Keratinocyte (primary cell): ENCODE results near the gene VCAN. TPM values are rescaled to one million over a fixed set of nuclear protein-coding genes. Genes with fewer than 3 reads are reported as not detected.

Experiments
- DNase-seq: peaks from one replicate; pipeline ENCODE4 v3.0.0-alpha.2; 2011; ENCODE audit warnings: low read depth, missing footprints, low spot score
- FAIRE-seq: peaks from 2 replicates; lab custom pipeline; 2011; peaks lifted over from hg19 to GRCh38; lab: Jason Lieb, UNC
- H2AFZ ChIP-seq: 2 replicates; pipeline ENCODE4 v1.6.0; 2012; ENCODE audit warnings: low read length, control low read depth, inconsistent platforms; ENCODE audit not compliant: control insufficient read depth
- H3K27ac ChIP-seq: 2 replicates; pipeline ENCODE4 v1.5.1; 2011; ENCODE audit warnings: low read length; ENCODE audit not compliant: control insufficient read depth, insufficient read depth
- H3K27me3 ChIP-seq: 3 replicates; pipeline ENCODE4 v1.6.0; 2011; ENCODE audit warnings: low read length; ENCODE audit not compliant: control insufficient read depth, insufficient read depth; ENCODE audit errors: extremely low read depth
- H3K36me3 ChIP-seq, 2 experiments: 2 replicates in 1 of 2; 3 replicates in 1 of 2; pipeline ENCODE4 v1.5.1; 2011; ENCODE audit warnings: low read length in 2 of 2, mild to moderate bottlenecking in 1 of 2; ENCODE audit not compliant: control insufficient read depth in 2 of 2, insufficient read depth in 2 of 2; ENCODE audit errors: extremely low read depth in 1 of 2
- H3K4me1 ChIP-seq: 3 replicates; pipeline ENCODE4 v1.5.1; 2011; ENCODE audit warnings: low read length; ENCODE audit not compliant: control insufficient read depth, insufficient read depth; ENCODE audit errors: extremely low read depth
- H3K4me2 ChIP-seq: 3 replicates; pipeline ENCODE4 v1.6.0; 2011; ENCODE audit warnings: low read depth, low read length; ENCODE audit not compliant: control insufficient read depth, insufficient read depth; ENCODE audit errors: extremely low read depth
- H3K4me3 ChIP-seq, 3 experiments: fragments of 200-600 bp in 1 of 3; sonication (generic) in 1 of 3; 2 replicates in 2 of 3; 3 replicates in 1 of 3; pipeline ENCODE4 v1.5.1; 2011 to 2016; ENCODE audit warnings: low read length in 3 of 3, mild to moderate bottlenecking in 3 of 3, control low read depth in 2 of 3, inconsistent platforms in 1 of 3, low read depth in 1 of 3, mixed read lengths in 1 of 3, mixed run types in 1 of 3, moderate library complexity in 1 of 3; ENCODE audit not compliant: control insufficient read depth in 2 of 3, insufficient read depth in 2 of 3; ENCODE audit errors: extremely low read depth in 1 of 3
- H3K79me2 ChIP-seq: 2 replicates; pipeline ENCODE4 v1.6.0; 2012; ENCODE audit warnings: low read length; ENCODE audit not compliant: control insufficient read depth, insufficient read depth
- H3K9ac ChIP-seq: 3 replicates; pipeline ENCODE4 v1.6.0; 2011; ENCODE audit warnings: low read length; ENCODE audit not compliant: control insufficient read depth, insufficient read depth; ENCODE audit errors: extremely low read depth
- H3K9me1 ChIP-seq: 3 replicates; pipeline ENCODE4 v1.6.0; 2011; ENCODE audit warnings: low read length; ENCODE audit not compliant: control insufficient read depth, insufficient read depth; ENCODE audit errors: extremely low read depth
- H3K9me3 ChIP-seq: 2 replicates; pipeline ENCODE4 v1.5.1; 2012; ENCODE audit warnings: low read depth, low read length; ENCODE audit not compliant: control insufficient read depth
- H4K20me1 ChIP-seq: 3 replicates; pipeline ENCODE4 v1.6.0; 2011; ENCODE audit warnings: low read length; ENCODE audit not compliant: control insufficient read depth, insufficient read depth; ENCODE audit errors: extremely low read depth
- CTCF ChIP-seq, 3 experiments: IDR thresholded peaks in 1 of 3; conservative IDR thresholded peaks in 1 of 3; optimal IDR thresholded peaks in 1 of 3; 2 replicates in 2 of 3; 3 replicates in 1 of 3; pipeline versions ENCODE3 to v1.5.1; 2011; ENCODE audit warnings: low read length in 3 of 3, mild to moderate bottlenecking in 3 of 3, moderate library complexity in 2 of 3, control low read depth in 1 of 3, inconsistent platforms in 1 of 3; ENCODE audit not compliant: insufficient read depth in 2 of 3; ENCODE audit errors: extremely low read depth in 1 of 3
- EZH2 ChIP-seq: IDR thresholded peaks from one replicate; pipeline ENCODE4 v1.6.1; 2012; ENCODE audit warnings: inconsistent platforms, mild to moderate bottlenecking, low read length, moderate library complexity
- dilution Hi-C: fragments of 300-500 bp; cut with MboI; formaldehyde crosslinking; loops from one replicate; pipeline ENCODE4 v1.7.0; 2020; ENCODE audit warnings: low sequenced_read_pairs; ENCODE audit not compliant: extremely low pct_ligation_motif_present
- polyA plus RNA-seq, 5 experiments: library from polyadenylated mRNA; depleted of rRNA in 3 of 5; stranded (reverse) in 3 of 5; stranded (forward) in 1 of 5; unstranded in 1 of 5; fragments of >200 nt; gene quantifications; 1 replicate in 1 of 5; 2 replicates in 3 of 5; 3 replicates in 1 of 5; pipeline versions ENCODE4 v1.2.1 to v1.2.3, GENCODE V29; 2011 to 2012; ENCODE audit warnings: missing spikeins in 2 of 5, low read depth in 1 of 5, low replicate concordance in 1 of 5

Gene VCAN
- polyA plus RNA-seq, 1 donor (not counting 4 experiments of a cell fraction or from before 2014, with no cell fraction given): 1.9 TPM

- no peak overlapping the region for H3K27ac ChIP-seq
Observed at GRCh38 chr5:83450183-83450966, 21.2 kb upstream of the VCAN start.

GRCh38 chr5:83450967-83451248 is 20.6 kb upstream of the VCAN start:
- H3K27me3 ChIP-seq: no peaks in the 10 kb centered on the region
- no peak overlapping the region for H3K4me2 ChIP-seq
- H3K4me1 ChIP-seq: no peaks in the 10 kb centered on the region
- FAIRE-seq: no peak
- dilution Hi-C loops: no loop called here
- no peaks in the 10 kb centered on the region for H3K9me3 ChIP-seq
- H3K36me3 ChIP-seq: no peaks in the 10 kb centered on the region
- no peaks in the 10 kb centered on the region for H3K79me2 ChIP-seq
- no peak overlapping the region for H2AFZ ChIP-seq
- no peak for TF ChIP-seq EZH2
- no peak for TF ChIP-seq CTCF (optimal IDR thresholded peaks at IDR 0.05 in 1 of 3, IDR thresholded peaks at IDR 0.05 in 1 of 3, conservative IDR thresholded peaks at IDR 0.05 in 1 of 3; ENCODE audit: extremely low read depth in 1 of 3, insufficient read depth in 2 of 3, low read length in 3 of 3)
- H3K9ac ChIP-seq: no peak overlapping the region
- no peak overlapping the region for H3K27ac ChIP-seq
- no peak for DNase-seq
- no peaks in the 10 kb centered on the region for H4K20me1 ChIP-seq
- no peak overlapping the region for H3K4me3 ChIP-seq
- H3K9me1 ChIP-seq: no peaks in the 10 kb centered on the region

More at GRCh38 chr5:83450183-83450966, 21.2 kb upstream of the VCAN start:
- no peak for TF ChIP-seq EZH2
- no peak for TF ChIP-seq CTCF (optimal IDR thresholded peaks at IDR 0.05 in 1 of 3, IDR thresholded peaks at IDR 0.05 in 1 of 3, conservative IDR thresholded peaks at IDR 0.05 in 1 of 3; ENCODE audit: extremely low read depth in 1 of 3, insufficient read depth in 2 of 3, low read length in 3 of 3)
- Histone ChIP-seq H4K20me1 (no peaks in the 10 kb centered on the region), H3K9me3 (no peaks in the 10 kb centered on the region), H2AFZ (no peak overlapping the region), H3K4me2 (no peak overlapping the region), H3K9me1 (no peaks in the 10 kb centered on the region), H3K9ac (no peak overlapping the region), H3K79me2 (no peaks in the 10 kb centered on the region), H3K4me3 (no peak overlapping the region), H3K36me3 (no peaks in the 10 kb centered on the region), H3K27me3 (no peaks in the 10 kb centered on the region), H3K4me1 (no peaks in the 10 kb centered on the region)
- DNase-seq (no peak), FAIRE-seq (no peak)
- dilution Hi-C loops: no loop called here
